ENCODE data around the gene IL1R1. TPM values are rescaled to one million over a fixed set of nuclear protein-coding genes. Genes with fewer than 3 reads are reported as not detected.

The IL1R1 gene
- total and polyA plus RNA-seq, 2 of the 4 experiments (the other 2 are of a cell fraction), result 6.5 to 13.8 TPM

DNA sequence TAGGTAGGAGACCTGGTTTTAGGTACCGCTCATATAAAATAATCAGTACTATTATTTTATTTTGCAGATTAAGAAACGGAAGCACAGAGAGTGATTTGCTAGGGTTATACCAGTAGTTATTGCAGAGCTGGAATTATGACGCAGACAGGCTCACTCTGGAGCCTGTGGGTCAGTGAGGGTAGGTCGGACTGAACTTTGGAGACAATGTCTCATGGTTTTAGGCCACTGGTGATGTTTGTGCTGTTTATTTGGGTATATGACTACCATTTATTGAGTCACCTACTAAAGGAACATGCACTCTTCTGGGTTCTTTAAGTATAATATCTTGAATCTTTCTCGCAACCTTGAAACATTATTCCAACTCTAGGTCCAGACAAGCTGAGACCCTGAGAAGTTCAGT lies 33.5 kb upstream of the IL1R1 start:
- peak overlapping the region; percentile 38 for H2AFZ ChIP-seq (replicated peaks; ENCODE audit: low read length, poor library complexity)
- H3K36me3 ChIP-seq (ENCODE audit: control insufficient read depth, insufficient read depth, low read length), result peaks cover 22% of the 10 kb centered on the region
- peak overlapping the region; percentile 75; the same call in 2 of the 3 replicates for H2BK15ac ChIP-seq (ENCODE audit: low read depth, low read length)
- peak overlapping the region; percentile 34; the same call in 1 of the 2 replicates for H3K27ac ChIP-seq (ENCODE audit: insufficient read depth, low read length)
- no peak overlapping the region for H3K56ac ChIP-seq (ENCODE audit: extremely low read depth, insufficient read depth, low read length)
- H3K4me3 ChIP-seq (ENCODE audit: insufficient read depth, low read depth, low read length), result no peak overlapping the region
- 0 out of 4 replicates have a peak overlapping the region, but pooled peaks have one; percentile 26 to 29 for H4K8ac ChIP-seq (ENCODE audit: low read depth in 2 of 2, low read length in 2 of 2)
- no peaks in the 10 kb centered on the region for H4K20me1 ChIP-seq (ENCODE audit: insufficient read depth, low read length)
- H3K4me2 ChIP-seq (ENCODE audit: low read depth, low read length), result no peak overlapping the region
- H3K4me1 ChIP-seq (ENCODE audit: control insufficient read depth, insufficient read depth, low read length), result peaks cover 18% of the 10 kb centered on the region
- 0 out of 2 replicates have a peak overlapping the region, but pooled peaks have one; percentile 38 for H4K91ac ChIP-seq (ENCODE audit: insufficient read depth, low read depth, low read length)
- no peak overlapping the region for H2BK5ac ChIP-seq (ENCODE audit: low read depth, low read length, poor library complexity, severe bottlenecking)
- CTCF ChIA-PET, result interaction anchor here (0.7 to 0.9 kb wide), 2 partner anchors 13 to 247 kb away, joined by 3 to 4 read pairs; no protein-coding TSS in a partner anchor
- H3K79me1 ChIP-seq (ENCODE audit: low read depth in 1 of 2, low read length in 2 of 2), result peaks cover 0 to 17% of the 10 kb centered on the region in 2 experiments; a peak in 3 of 4 replicates
- peak overlapping the region; percentile 61; the same call in 1 of the 2 replicates for H3K4ac ChIP-seq (ENCODE audit: low read depth, low read length)
- no peaks in the 10 kb centered on the region for H3K9me3 ChIP-seq (ENCODE audit: control insufficient read depth, insufficient read depth, low read length)
- ATAC-seq (ENCODE audit: low read depth), result no peak
- dilution Hi-C loops (cut with HindIII; ENCODE audit: low sequenced_read_pairs, unreplicated experiment), result no loop called here
- H3K27me3 ChIP-seq (ENCODE audit: control insufficient read depth, insufficient read depth, low read length), result no peaks in the 10 kb centered on the region
- in situ Hi-C loops (cut with MboI; ENCODE audit: low sequenced_read_pairs), result no loop called here
- no TSS peak for BruUV-seq (replicated peaks)
- TF ChIP-seq RFX5 (IDR thresholded peaks at IDR 0.05; ENCODE audit: low read depth, low read length) (no peak), POLR2A (IDR thresholded peaks at IDR 0.05; ENCODE audit: low read depth, low read length) (0 out of 2 replicates have a peak, but pooled peaks have one; percentile 16)
- POLR2A ChIA-PET (ENCODE audit: unreplicated experiment), result interaction anchor here (0.8 kb wide), 1 partner anchor 45 kb away, joined by 3 read pairs; no protein-coding TSS in a partner anchor
- peak; percentile 55 for DNase-seq
- 0 out of 2 replicates have a peak overlapping the region, but pooled peaks have one; percentile 16 for H2BK120ac ChIP-seq (ENCODE audit: low read depth, low read length)
- WGBS, 2 experiments (ENCODE audit: extremely low coverage in 2 of 2, insufficient read length in 1 of 2), result no CpG with 5 or more reads among the region's 5 CpGs
- no peak overlapping the region for H2AK9ac ChIP-seq (replicated peaks; ENCODE audit: low read depth, low read length, poor library complexity)
- intact Hi-C loops (cut with micrococcal nuclease), result no loop called here
- peak overlapping the region; percentile 37; the same call in 1 of the 2 replicates for H4K5ac ChIP-seq (ENCODE audit: low read depth, low read length)
- H3K23ac ChIP-seq (ENCODE audit: low read depth, low read length), result peak overlapping the region; percentile 6; the same call in 1 of the 2 replicates
- H3K9me1 ChIP-seq (ENCODE audit: insufficient read depth, low read length), result peaks cover 8% of the 10 kb centered on the region
- H3K9ac ChIP-seq (ENCODE audit: low read depth, low read length), result no peak overlapping the region
- peak overlapping the region; percentile 75; the same call in 1 of the 2 replicates for H2BK20ac ChIP-seq (ENCODE audit: low read depth, low read length)
- peak overlapping the region; percentile 86 for H3K14ac ChIP-seq (replicated peaks; ENCODE audit: low read depth, low read length)
- H2AK5ac ChIP-seq (ENCODE audit: low read depth, low read length), result peak overlapping the region; percentile 88; the same call in 1 of the 2 replicates
- H3K18ac ChIP-seq (ENCODE audit: low read depth, low read length), result peak overlapping the region; percentile 66

Measured in IMR-90 (cell line).